Measurements from ENCODE around the gene ACBD7.

The ACBD7 gene

GRCh38 chr10:15088428-15089261 is at the start of gene ACBD7:
Gene ACBD7 (minus strand): TSS chr10:15088776. CDS start chr10:15088728, 48 bp downstream.
- DNase-seq (ENCODE audit: low read depth in 3 of 3), result peak; percentile 48 to 77 (median 59)

GRCh38 chr10:15137636-15138035 is 49.1 kb upstream of the ACBD7 start:
- DNase-seq (ENCODE audit: low read depth in 3 of 3), result no peak

- no peak for DNase-seq (ENCODE audit: low read depth in 3 of 3)
Observed at GRCh38 chr10:15137036-15137359, 48.4 kb upstream of the ACBD7 start.

- DNase-seq (ENCODE audit: low read depth in 3 of 3), result no peak
Observed at GRCh38 chr10:15136129-15137035, 47.8 kb upstream of the ACBD7 start.

GRCh38 chr10:15131330-15131729 is 42.8 kb upstream of the ACBD7 start:
- no peak for DNase-seq (ENCODE audit: low read depth in 3 of 3)

GRCh38 chr10:15124908-15125307 is 36.3 kb upstream of the ACBD7 start:
- DNase-seq (ENCODE audit: low read depth in 3 of 3), result no peak

GRCh38 chr10:15124190-15124589 is 35.6 kb upstream of the ACBD7 start:
- DNase-seq (ENCODE audit: low read depth in 3 of 3), result no peak

- DNase-seq (ENCODE audit: low read depth in 3 of 3), result no peak
Observed at GRCh38 chr10:15123749-15124184, 35.2 kb upstream of the ACBD7 start.

GRCh38 chr10:15122477-15123030 is 34.0 kb upstream of the ACBD7 start:
- DNase-seq (ENCODE audit: low read depth in 3 of 3), result no peak

- no peak for DNase-seq (ENCODE audit: low read depth in 3 of 3)
Observed at GRCh38 chr10:15121707-15122106, 33.1 kb upstream of the ACBD7 start.

- no peak for DNase-seq (ENCODE audit: low read depth in 3 of 3)
Observed at GRCh38 chr10:15120523-15120922, 31.9 kb upstream of the ACBD7 start.

- no peak for DNase-seq (ENCODE audit: low read depth in 3 of 3)
Observed at GRCh38 chr10:15118615-15119014, 30.0 kb upstream of the ACBD7 start.

GRCh38 chr10:15116225-15116624 is 27.6 kb upstream of the ACBD7 start:
- no peak for DNase-seq (ENCODE audit: low read depth in 3 of 3)

GRCh38 chr10:15113766-15114165 is 25.2 kb upstream of the ACBD7 start:
- no peak for DNase-seq (ENCODE audit: low read depth in 3 of 3)

- peak in 1 of 3 experiments; percentile 12 for DNase-seq (ENCODE audit: low read depth in 3 of 3)
Observed at GRCh38 chr10:15112657-15113056, 24.1 kb upstream of the ACBD7 start.

- DNase-seq (ENCODE audit: low read depth in 3 of 3), result peak; percentile 42 to 66 (median 45)
Observed at GRCh38 chr10:15106352-15107013, 17.9 kb upstream of the ACBD7 start.

- no peak for DNase-seq (ENCODE audit: low read depth in 3 of 3)
Observed at GRCh38 chr10:15103513-15103912, 14.9 kb upstream of the ACBD7 start.

GRCh38 chr10:15099886-15100285 is 11.3 kb upstream of the ACBD7 start:
- DNase-seq (ENCODE audit: low read depth in 3 of 3), result no peak

- peak; percentile 93 to 95 (median 94) for DNase-seq (ENCODE audit: low read depth in 3 of 3)
Observed at GRCh38 chr10:15097011-15097812, 8.6 kb upstream of the ACBD7 start, which contains the start of gene RPP38. Gene RPP38 (plus strand): TSS chr10:15097355. CDS start chr10:15103315, 5,960 bp downstream.

GRCh38 chr10:15096661-15097010 is 8.1 kb upstream of the ACBD7 start:
- no peak for DNase-seq (ENCODE audit: low read depth in 3 of 3)

- DNase-seq (ENCODE audit: low read depth in 3 of 3), result no peak
Observed at GRCh38 chr10:15092855-15093408, 4.4 kb upstream of the ACBD7 start.
